ENCODE measurements around the gene NECAB2. TPM values are rescaled to one million over a fixed set of nuclear protein-coding genes. Genes with fewer than 3 reads are reported as not detected.

NECAB2 gene
- polyA plus RNA-seq, 1 donor from 2014 or later, result 12.5 TPM

DNA sequence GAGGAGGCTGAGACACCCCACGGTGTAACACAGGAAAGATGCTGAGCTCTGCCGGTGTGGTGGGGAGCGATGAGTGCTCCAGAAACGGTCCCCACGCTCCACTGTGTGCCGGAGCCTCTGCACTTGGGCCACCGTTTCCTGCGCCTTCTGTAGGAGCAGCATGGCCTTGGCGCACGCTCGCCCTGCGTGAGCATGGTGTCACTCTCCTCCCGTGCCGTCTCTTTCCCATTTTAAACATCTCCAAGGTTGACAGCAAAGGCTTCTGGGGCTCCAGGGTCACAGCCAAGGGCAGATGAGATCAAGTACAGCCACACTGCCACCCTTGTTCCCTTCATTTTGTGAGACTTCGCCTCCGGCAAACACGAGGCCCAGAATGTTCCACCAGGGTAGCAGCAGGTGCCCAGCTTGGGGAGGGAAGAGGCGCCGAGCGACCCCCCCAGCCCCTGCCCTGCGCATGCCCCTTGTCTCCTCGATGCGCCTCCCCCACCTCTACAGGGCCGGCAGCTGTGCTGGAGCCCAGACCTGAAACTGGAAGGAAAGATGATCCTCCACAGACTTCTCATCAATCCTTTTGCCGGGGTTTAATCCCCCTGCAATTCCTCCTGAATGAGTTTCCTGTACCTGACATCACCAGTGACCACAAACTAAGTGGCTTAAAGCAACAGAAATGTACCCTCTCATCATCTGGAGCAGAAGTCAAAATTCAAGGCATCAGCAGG, 34.9 kb upstream of the NECAB2 start:
- Histone ChIP-seq H3K9me2 (ENCODE audit: insufficient read depth, low read length) (no peaks in the 10 kb centered on the region), H3K79me2 (replicated peaks; ENCODE audit: insufficient read depth, low read length) (no peaks in the 10 kb centered on the region), H2AFZ (ENCODE audit: low read depth, low read length) (no peak overlapping the region), H3K4me2 (ENCODE audit: low read length) (no peak overlapping the region), H3K9me3 (ENCODE audit: low read length) (no peaks in the 10 kb centered on the region), H3F3A (ENCODE audit: insufficient read depth, low read length, poor library complexity, severe bottlenecking) (no peaks in the 10 kb centered on the region), H3K9ac (ENCODE audit: low read length) (no peak overlapping the region), H3K36me3 (ENCODE audit: insufficient read depth, low read length) (no peaks in the 10 kb centered on the region), H4K20me1 (ENCODE audit: insufficient read depth) (no peaks in the 10 kb centered on the region), H3K27ac (ENCODE audit: low read length) (no peak overlapping the region), H3K4me3 (ENCODE audit: low read length) (no peak overlapping the region), H3K27me3 (ENCODE audit: insufficient read depth, low read depth, low read length) (no peaks in the 10 kb centered on the region)
- TF ChIP-seq EP300 (conservative IDR thresholded peaks at IDR 0.05; ENCODE audit: poor library complexity, severe bottlenecking), result no peak
- TF ChIP-seq MXI1 (conservative IDR thresholded peaks at IDR 0.05; ENCODE audit: poor library complexity, severe bottlenecking), result no peak
- no peak for TF ChIP-seq EZH2 (IDR thresholded peaks at IDR 0.05; ENCODE audit: borderline replicate concordance, insufficient read depth, low read length, poor library complexity, severe bottlenecking)
- TF ChIP-seq TAF1 (IDR thresholded peaks at IDR 0.05; ENCODE audit: low read depth), result no peak
- no peak for TF ChIP-seq RAD21 (conservative IDR thresholded peaks at IDR 0.05)
- TF ChIP-seq POLR2AphosphoS5 (IDR thresholded peaks at IDR 0.05), result no peak
- TF ChIP-seq, protein P1, sequence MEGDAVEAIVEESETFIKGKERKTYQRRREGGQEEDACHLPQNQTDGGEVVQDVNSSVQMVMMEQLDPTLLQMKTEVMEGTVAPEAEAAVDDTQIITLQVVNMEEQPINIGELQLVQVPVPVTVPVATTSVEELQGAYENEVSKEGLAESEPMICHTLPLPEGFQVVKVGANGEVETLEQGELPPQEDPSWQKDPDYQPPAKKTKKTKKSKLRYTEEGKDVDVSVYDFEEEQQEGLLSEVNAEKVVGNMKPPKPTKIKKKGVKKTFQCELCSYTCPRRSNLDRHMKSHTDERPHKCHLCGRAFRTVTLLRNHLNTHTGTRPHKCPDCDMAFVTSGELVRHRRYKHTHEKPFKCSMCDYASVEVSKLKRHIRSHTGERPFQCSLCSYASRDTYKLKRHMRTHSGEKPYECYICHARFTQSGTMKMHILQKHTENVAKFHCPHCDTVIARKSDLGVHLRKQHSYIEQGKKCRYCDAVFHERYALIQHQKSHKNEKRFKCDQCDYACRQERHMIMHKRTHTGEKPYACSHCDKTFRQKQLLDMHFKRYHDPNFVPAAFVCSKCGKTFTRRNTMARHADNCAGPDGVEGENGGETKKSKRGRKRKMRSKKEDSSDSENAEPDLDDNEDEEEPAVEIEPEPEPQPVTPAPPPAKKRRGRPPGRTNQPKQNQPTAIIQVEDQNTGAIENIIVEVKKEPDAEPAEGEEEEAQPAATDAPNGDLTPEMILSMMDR (IDR thresholded peaks at IDR 0.05; ENCODE audit: poor library complexity, severe bottlenecking), result no peak
- TF ChIP-seq, protein P2, sequence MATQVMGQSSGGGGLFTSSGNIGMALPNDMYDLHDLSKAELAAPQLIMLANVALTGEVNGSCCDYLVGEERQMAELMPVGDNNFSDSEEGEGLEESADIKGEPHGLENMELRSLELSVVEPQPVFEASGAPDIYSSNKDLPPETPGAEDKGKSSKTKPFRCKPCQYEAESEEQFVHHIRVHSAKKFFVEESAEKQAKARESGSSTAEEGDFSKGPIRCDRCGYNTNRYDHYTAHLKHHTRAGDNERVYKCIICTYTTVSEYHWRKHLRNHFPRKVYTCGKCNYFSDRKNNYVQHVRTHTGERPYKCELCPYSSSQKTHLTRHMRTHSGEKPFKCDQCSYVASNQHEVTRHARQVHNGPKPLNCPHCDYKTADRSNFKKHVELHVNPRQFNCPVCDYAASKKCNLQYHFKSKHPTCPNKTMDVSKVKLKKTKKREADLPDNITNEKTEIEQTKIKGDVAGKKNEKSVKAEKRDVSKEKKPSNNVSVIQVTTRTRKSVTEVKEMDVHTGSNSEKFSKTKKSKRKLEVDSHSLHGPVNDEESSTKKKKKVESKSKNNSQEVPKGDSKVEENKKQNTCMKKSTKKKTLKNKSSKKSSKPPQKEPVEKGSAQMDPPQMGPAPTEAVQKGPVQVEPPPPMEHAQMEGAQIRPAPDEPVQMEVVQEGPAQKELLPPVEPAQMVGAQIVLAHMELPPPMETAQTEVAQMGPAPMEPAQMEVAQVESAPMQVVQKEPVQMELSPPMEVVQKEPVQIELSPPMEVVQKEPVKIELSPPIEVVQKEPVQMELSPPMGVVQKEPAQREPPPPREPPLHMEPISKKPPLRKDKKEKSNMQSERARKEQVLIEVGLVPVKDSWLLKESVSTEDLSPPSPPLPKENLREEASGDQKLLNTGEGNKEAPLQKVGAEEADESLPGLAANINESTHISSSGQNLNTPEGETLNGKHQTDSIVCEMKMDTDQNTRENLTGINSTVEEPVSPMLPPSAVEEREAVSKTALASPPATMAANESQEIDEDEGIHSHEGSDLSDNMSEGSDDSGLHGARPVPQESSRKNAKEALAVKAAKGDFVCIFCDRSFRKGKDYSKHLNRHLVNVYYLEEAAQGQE (IDR thresholded peaks at IDR 0.05; ENCODE audit: borderline replicate concordance), result no peak
- no peak for TF ChIP-seq SMC3 (conservative IDR thresholded peaks at IDR 0.05; ENCODE audit: poor library complexity)

DNA sequence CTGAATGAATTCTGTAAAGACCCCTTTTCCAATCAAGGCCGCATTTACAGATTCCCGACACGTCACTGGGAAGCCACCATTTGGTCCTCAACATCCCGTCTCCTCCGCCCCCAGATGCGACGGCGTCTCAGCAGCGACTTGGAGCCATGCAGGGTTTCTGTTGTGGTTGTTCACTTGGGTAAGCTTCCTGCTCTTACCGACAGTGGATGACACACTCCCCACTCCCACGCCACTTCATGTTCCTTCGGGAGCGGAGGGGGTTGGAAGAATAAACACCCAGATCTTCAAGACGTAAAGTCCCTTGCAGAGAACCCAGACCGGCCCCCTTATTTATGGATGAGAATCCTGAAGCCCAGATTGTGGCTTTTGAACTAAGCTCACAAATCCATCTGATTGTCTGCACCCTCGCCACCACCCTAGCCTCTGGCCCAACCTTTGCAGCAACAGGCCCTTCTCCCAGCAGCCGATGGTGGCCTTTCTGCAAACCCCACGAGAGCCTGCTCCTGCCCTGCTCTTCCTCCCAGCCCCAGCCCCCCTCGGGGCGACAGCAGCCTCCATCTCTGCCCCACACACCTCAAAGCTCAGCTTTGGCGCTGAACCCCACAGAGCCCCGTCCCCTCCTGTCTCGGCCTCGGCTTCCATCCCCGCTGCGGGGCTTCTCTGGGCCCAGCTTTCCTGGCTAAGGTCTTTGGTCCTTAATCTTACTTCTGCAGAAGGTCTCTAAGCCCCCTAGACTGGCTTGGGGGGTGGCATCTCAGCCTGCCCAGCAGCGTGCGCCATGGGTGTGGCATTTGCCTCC, 34.0 kb upstream of the NECAB2 start:
- no peak overlapping the region for H3K4me2 ChIP-seq (ENCODE audit: low read length)
- H3K27me3 ChIP-seq (ENCODE audit: insufficient read depth, low read depth, low read length), result no peaks in the 10 kb centered on the region
- H3F3A ChIP-seq (ENCODE audit: insufficient read depth, low read length, poor library complexity, severe bottlenecking), result no peaks in the 10 kb centered on the region
- H3K9me3 ChIP-seq (ENCODE audit: low read length), result no peaks in the 10 kb centered on the region
- TF ChIP-seq MXI1 (conservative IDR thresholded peaks at IDR 0.05; ENCODE audit: poor library complexity, severe bottlenecking), result no peak
- no peaks in the 10 kb centered on the region for H3K79me2 ChIP-seq (replicated peaks; ENCODE audit: insufficient read depth, low read length)
- H3K9ac ChIP-seq (ENCODE audit: low read length), result no peak overlapping the region
- H3K36me3 ChIP-seq (ENCODE audit: insufficient read depth, low read length), result no peaks in the 10 kb centered on the region
- H3K27ac ChIP-seq (ENCODE audit: low read length), result no peak overlapping the region
- no peak overlapping the region for H3K4me3 ChIP-seq (ENCODE audit: low read length)
- H3K9me2 ChIP-seq (ENCODE audit: insufficient read depth, low read length), result no peaks in the 10 kb centered on the region
- H2AFZ ChIP-seq (ENCODE audit: low read depth, low read length), result no peak overlapping the region
- H4K20me1 ChIP-seq (ENCODE audit: insufficient read depth), result no peaks in the 10 kb centered on the region

All from neural cell (in vitro differentiated cells).